HG03442 (cell line): ENCODE results near the gene TRPM1.

Experiments used
- ATAC-seq: cut with Tn5 transposase; IDR thresholded peaks from one replicate; pipeline ENCODE4 v1.9.1; 2021; ENCODE audit warnings: mild to moderate bottlenecking, moderate library complexity; ENCODE audit not compliant: unreplicated experiment

Gene TRPM1

DNA sequence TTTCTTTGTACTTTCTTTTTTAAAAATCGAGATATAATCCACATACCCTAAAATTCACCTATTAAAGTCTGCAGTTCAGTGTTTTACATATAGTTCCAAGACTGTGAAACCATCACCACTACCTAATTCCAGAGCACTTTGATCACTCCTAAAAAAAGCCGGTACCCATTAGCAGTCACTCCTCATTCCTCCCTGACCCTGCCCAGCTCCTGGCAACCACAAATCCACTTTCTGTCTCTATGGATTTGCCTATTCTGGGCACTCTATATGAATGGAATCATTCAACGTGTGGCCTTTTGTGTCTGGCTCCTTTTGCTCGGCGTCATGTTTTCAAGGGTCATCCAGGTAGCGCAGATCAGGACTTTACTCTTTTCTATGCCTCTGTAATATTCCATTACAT, 17.3 kb downstream of the TRPM1 start:
- ATAC-seq = no peak

DNA sequence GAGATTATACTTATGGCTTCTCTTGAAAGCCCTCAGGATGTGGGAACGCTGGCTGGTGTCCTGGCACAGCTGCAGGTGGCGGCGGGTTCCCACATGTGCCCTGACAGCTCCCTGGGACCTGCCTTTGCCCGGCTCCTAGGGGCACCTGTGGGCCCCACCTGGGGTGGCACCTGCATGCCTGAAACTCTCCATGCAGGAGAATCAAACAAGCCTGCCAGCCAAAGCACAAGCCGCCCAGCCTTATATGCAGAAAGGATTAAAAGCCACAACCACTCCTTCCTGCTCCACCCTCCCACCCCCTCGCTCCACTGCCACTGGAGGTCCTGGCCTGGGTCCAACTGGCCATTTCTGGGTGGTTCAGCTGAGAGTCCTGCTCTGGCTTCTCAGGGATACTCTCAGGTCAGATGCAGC, 18.1 kb downstream of the TRPM1 start:
- no peak for ATAC-seq

DNA sequence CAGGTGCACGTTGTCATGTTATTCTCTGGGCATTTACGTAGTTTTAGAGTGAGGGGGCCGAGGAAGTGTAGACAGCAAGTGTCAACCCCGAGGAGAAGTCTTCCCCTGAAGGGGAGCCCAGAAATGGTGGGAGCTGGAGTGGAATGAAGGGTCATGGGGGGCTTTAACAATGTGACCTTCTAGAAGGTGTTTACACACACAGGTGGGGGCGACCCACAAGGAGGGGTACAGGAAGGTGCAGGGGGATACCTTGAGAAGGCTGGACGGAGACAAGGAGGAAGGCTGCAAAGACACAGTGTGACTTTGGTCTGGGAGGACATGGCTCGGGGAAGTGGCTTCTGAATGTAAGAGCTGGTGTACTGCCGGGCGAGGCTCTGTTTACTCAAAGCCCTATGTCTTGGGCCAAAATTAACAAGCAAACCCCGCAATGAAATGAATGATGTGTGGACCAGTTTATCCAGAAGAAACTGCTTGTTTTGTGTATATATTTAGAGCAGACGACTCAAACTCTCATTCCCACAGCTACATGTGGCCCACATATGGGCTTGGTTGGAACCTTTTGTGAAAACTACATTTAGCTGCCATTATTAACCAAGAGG, 18.7 kb downstream of the TRPM1 start:
- ATAC-seq = no peak

DNA sequence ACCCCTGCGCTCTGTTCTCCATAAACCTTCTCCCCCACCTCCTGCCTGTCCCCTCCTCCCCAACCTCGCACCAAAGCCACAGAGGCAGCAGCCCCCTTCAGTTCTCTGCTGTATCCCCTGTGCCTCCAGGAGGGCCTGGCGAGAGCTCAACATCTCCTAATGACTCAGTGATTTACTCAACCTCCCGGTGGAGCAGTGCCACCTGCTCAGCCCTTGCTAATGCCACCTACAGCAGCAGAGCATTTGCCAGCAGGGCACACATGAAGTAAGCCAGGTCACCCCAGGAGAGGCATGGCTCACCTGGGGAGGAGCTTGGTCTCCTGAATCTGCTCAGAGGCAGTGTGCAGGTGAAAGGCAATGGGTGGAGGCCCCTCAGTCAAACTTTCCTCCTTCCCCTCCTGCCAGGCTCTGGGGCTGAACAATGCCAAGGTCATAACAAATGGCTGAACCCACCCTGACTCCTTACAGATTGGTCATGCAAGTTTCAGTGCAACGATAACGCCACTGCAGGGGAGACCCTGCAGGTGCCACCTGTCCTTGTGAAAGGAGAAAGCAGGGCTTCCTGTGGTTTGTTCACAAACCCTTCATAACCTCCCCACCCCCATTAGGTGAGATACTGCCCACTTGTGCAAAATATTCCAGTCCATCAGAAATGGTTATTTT, 19.8 kb downstream of the TRPM1 start:
- no peak for ATAC-seq

DNA sequence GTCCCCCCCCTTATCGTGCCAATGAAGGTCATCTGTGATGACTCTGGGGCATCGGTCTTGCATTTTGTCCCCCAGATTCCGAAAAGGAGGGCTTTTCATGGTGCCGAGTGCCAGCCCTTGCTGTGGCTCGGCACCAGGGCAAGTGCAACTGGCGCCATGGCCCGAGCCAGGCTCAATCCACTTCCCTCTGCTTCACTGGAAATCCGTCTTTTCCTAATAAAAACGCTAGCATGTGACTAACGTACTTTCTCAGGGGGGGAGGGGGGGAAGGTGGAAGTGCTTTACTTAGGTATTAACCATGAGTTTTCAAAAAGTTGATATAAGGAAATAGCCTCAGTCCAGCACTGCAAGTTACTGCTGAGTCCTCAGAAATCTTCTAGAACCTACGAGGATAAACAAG, 20.5 kb downstream of the TRPM1 start:
- no peak for ATAC-seq

DNA sequence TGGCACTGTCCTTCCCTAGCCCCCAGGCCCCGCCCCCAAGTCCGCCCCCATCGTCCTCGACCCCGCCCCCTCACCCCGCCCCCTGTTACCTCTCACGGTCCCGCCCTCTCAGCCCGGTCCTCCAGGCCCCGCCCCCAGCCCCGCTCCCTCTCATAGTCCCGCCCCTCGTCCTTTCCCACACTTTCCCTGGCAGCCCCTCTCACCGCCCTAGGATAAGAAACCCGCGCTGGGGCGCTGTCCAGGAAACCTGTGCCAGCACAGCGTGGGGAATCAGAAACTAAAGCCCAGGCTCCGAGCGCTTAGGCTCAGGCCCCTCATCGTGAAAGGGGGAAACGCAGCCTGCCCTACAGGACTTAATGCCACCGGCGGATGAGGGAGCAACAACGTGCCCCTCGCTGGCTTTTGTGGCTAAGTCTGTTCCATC, 20.9 kb downstream of the TRPM1 start:
- no peak for ATAC-seq

DNA sequence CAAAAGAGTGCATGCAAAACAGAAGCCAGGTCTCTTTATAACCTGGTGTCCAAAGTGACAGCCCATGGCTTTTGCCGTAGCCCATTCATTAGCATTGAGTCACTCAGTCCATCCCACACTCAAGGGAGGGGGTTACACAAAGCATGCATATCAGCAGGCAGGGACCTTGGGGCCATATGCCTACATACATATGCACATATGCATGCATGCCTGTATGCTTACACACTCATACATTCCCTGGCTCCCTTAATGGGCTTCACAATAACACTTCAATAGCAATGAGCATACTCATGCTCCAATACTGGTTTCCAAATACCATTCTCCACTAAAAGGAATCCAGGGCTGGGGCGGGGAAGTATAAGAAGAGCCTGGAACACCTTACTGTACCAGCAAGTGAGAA, 22.0 kb downstream of the TRPM1 start:
- no peak for ATAC-seq

DNA sequence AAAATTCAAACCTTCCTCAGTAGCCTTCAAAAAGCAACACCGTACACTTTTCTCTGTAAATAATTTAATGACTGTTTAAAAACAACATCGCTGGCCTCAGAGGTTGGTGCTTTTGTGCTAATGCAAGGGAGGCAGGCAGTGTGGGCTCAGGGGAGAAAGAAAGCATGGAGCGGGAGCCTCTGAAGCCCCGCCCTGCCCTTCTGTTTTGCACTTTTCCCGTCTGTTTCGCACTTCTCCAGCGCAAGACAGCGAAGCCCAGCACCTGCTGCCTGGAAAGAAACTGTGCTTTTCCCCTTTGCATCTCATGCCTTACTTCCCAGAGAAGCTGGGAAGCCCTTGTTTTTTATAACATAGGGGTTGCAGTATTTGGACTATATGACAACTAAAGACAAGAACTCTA, 23.1 kb downstream of the TRPM1 start:
- no peak for ATAC-seq

DNA sequence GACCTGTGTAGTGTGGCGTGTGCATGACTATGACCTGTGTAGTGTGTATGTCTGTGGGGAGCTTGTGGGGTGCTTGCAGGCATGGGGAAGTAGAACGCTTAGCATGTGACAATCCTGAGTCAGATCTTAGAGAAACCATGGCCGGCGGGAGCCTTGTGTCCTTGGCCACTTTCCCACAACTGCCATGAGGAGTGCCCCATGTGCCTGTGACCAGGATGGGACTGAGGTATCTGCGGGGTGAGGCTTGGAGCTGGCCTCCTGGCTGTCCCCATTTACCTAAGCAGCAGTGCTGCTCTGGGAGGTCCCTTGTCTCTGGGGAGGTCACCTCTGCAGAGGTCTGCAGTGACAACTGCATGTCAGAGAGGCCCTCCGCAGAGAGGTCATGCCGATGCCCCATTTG, 23.6 kb downstream of the TRPM1 start:
- ATAC-seq = no peak

DNA sequence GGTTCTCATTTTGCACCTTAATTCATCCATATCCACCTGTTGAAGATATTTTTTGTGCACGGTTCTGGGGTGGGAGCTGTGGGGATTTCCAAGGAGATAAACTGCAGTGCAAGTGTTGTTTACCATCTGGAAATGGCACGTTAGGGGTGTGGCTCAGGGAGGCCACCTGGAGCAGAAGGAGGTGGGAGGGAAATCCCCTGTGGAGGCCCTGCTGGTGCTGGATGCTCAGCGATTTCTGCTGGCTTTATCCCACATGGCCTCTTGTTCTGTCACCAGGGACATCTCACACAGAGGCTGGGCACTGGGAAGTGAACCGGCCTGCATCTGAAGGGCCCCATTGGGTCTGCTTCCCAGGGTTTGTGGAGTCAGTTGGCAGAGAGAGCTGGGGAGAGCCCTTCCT, 24.3 kb downstream of the TRPM1 start:
- no peak for ATAC-seq

DNA sequence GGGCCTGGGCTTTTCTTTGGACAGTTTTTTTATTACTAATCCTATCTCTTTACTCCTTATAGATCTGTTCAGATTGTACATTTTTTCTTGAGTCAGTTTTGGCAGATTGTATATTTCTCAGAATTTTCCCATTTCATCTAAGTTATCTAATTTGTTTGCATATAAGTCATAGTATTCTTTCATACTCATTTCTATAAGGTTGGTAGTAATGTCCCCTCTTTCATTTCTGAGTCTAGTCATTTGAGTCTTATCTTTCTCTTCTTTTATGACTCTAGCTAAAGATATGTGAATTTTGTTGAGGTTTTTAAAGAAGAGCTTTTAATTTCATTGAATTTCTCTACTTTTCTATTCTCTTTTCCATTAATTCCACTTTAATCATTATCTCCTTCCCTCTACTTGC, 27.2 kb downstream of the TRPM1 start:
- no peak for ATAC-seq

DNA sequence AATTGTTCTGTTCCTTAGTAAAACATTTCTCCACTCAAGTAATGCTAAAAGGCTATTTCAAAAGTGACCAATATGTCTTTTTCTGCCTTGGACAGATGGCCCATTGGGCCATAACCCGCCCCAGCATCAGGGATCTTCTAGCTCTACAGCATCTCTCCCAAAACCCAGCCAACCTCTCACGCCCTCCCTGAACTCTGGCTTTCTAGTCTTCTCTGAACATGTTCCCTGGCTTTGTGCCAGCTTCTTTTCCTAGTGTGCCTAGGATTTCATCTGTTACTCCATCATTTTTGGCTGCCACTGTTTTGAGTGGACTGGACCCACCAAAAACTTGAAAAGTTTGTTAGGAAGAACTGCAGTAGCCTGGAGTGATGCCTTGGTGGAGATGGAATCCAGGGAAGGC, 30.7 kb downstream of the TRPM1 start:
- ATAC-seq = no peak

DNA sequence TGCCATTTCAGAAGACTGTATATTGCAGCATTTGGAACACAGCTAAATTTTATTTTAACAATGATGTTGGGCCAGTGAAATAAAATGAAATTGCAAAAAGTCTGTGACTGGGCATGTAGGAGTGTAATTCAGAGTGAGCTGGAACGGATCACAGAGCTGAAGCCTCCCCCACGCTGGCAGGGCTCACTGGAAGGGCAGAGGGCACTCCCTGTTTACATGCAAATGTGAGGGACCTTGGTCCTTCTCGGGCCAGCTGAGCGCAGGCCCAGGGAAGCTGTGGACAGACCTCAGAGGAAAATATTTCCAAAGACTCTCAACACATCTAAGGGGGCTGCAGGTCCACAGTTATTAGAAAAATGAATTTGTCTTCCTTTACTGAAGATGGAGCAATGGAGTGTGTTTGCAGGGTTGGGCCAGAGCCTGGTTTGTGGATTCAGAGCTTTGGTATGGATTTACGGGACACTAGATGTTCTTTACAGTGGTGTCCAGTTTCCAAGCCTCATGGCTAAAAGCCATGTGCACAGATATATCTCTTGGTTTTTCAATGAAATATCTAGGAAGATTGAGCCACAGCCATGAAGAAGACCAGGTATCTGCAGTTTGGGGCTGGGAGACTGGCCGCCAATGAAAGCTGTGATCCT, 32.0 kb downstream of the TRPM1 start:
- ATAC-seq = no peak

DNA sequence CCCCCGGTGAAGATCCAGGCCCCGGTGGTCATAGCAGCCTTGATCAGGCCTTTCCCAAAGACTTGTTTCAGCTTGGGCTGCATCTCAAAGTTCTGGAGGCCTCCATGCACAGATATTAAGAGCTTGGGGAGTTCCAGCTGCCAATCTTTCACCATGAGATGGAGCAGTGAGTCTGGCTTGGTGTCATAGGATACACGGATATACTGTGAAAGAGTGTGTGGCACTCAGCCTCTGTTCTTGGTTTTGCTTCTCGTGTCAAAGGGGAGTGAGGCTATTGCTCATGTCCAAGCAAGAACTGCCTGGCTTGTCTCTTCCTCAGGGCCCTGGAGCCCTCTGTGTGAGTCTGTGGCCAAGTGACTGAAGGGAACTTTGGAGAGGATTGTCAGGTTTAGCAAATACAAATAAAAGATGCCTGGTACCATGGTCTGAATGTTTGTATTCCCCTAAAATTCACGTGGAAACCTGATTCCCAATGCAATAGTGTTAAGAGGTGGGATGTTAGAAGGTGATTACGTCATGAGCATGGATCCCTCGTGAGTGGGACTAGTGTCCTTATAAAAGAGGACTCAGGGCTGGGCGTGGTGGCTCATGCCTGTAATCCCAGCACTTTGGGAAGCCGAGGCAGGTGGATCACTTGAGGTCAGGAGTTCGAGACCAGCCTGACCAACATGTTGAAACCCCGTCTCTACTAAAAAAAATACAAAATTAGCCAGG, 33.5 kb downstream of the TRPM1 start:
- ATAC-seq = no peak

DNA sequence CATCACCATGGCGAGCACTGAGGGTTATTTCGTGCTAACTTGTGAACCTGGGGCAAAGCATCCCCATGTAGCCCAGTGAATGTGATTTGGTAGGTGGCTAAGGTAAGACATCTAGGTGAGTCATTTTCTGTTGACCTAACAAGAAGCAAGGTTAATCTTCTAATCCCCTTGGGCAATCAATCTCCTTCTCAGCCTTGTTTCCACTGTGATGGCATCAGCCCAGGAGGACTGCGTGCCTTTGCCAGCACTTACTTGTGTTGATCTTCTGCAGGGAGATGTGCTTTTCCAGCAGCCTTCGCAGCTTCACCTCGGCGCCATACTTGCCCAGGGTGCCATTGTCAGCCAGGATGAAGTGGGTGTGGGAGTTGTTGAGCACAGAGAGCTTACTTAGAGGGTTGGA, 35.7 kb downstream of the TRPM1 start:
- no peak for ATAC-seq

DNA sequence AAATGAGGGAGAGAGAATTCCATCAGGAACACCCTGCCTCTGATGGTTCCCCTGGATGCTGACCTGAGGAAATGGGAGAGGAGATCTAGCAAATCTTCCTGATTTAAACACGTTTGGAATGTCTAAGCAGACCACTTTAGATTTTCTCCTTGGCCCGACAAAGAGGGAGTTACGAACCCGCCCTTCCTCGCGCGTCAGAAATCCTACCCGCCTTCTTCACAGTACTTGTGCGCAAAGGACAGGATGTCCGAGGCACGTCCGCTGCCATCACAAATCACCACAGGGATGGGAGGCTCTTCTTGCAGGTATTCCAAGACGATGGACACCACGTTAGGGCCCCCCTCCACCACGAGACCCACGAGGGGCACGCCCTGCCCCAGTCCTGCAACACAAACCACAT, 38.6 kb downstream of the TRPM1 start:
- ATAC-seq = no peak

DNA sequence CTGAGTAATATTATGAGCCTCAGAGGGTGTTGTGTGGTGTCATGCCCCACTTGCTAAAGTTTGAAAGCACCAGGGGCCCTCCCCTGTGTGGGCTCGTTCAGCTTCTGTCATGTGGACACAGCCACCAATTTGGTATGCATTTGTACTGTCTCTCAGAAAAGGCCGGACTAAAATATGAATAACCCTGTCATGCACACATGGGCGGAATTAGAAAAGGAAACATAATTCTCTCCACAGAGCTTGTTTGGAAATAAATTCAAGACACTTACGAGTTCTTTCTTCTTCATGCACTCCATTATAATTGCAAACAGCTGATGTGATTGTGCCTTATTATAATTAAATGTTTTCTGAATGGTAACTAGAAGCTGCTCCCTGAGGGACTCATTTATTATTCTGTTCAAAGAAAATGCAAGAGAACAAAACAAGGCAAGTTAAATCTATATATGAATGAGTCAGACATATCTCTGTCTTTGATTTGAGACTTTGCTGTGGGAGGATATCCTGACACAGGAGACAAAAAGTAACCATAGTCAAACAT, 39.1 kb downstream of the TRPM1 start:
- no peak for ATAC-seq

DNA sequence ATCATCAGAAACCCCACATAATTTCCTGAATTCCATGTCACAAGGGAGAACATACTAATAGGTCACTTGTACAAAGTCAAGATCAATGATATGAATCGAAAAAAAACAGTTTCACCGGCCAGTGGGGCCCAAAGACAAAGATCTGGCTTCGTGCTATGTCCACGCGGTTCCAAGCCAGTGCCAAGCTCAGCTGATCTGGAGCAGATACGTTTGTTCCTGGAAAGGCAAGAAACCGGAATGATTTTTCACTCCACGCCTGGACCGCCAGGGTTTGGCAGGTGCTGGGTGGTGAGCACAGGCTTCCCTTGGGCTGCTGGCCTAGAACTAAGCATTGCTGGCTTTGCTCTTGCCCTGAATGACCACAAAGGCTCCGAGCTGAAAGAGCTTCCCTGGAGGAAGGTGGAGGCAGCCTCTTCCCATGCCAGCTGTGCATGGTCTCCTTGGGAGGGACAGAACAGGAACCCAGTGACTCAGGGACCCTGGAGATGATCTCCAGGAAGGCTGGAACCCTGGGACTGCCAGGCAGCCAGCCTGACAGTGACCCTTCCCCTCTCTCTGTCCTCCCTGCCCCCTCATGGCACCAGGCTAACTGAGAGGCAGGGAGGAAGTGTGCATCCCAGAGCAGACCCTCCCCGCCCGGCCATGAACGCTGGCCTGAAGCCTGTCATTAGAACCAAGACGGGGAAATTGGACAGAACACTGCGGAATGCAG, 40.9 kb downstream of the TRPM1 start:
- ATAC-seq = no peak

DNA sequence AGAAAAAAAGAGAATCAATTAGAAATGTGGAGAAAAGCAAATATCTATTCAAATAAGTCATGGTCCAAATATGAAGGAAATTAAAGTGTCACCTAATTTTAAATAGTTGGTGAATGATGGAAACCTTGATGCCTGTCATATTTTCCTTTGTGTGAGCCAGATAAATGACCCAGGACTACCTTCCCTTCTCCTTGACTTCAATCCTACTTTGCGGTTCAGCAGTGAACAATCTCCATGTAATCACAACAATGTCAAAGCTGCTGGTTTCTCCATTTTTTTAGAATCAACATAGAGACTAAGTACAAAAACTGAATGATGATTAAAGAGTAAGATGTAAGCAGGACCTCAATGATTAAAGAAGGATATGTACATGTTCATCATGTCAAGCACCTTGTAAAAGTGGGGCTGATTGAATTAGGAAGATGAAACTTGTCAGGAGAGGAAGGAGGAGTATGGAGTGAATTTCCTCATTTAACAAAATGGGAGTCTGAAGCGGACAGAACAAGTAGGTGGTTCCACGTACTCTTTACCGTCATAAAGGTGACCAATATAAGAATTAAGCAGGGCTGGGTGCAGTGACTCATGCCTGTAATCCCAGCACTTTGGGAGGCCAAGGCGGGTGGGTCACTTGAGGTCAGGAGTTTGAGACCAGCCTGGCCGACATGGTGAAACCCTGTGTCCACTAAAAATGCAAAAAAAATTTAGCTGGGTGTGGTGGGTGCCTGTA, 43.1 kb downstream of the TRPM1 start:
- no peak for ATAC-seq

DNA sequence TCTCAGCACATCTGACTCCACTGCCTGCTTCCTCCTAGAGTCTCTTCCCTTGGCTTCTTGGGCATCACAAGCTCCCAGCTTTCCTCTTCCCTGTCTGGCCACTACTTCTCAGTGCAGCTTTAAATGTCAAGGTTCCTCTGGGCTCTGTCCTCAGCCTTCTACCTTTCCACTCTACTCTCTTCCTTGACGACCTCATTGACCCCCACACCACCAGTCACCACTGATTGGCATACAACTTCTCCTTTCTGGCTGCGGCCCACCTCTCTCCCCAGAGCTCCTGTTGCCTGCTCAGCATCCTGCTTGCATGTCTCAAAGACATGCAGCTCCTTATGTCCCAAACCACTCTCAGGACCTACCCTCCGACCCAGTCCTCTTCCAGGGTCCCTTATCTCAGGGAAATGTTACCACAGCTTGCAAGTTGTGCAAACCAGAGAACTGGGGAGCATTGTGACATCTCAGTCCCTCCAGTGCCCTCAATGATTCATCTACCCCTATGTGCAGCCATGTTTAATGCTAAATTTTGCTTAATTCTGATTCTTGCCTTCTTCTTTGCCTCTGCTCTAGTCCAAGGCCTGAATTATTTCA, 49.9 kb downstream of the TRPM1 start:
- ATAC-seq = no peak
